OCI-M2 (cell line): ENCODE results near the gene PMPCA.

ENCODE experiments used
- DNase-seq: peaks from one replicate; lab custom pipeline; 2025; ENCODE audit not compliant: unreplicated experiment; lab: John Stamatoyannopoulos, UW

The PMPCA gene

DNA sequence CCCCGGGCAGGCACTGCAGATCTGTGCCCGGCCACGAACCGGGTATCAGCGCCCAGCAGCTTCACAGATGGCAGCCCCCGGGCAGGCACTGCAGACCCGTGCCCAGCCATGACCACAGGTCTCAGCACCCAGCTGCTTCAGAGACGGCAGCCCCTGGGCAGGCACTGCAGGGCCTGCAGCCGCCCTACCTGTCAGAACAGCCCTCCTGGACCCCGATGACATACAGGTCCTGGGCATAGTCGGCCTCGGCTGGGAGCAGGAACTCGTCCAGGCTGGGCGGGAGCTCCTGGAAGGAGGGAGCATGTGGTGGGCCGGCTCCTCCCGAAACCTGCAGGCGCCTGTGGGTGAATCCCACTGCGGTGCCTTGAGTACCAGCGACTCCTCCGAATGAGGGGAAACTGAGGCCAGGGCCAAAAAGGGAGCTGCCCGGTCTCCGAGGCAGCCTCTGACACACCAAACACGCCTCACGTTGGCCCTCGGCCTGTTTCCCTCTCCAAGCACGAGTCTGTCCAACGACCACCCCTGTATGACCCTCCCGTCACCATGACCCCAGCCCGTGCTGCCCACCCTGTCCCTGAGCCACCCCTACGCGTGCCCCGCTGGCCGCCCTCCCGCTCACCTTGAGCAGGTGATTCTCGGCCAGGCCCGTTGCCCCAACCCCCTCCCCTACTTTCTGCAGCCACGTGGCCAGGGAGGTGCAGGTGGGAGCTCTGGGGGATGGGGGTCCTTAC lies 23.6 kb downstream of the PMPCA start:
- DNase-seq: no peak

GRCh38 chr9:136434580-136435169 lies 24.2 kb downstream of the PMPCA start:
- DNase-seq: no peak

DNA sequence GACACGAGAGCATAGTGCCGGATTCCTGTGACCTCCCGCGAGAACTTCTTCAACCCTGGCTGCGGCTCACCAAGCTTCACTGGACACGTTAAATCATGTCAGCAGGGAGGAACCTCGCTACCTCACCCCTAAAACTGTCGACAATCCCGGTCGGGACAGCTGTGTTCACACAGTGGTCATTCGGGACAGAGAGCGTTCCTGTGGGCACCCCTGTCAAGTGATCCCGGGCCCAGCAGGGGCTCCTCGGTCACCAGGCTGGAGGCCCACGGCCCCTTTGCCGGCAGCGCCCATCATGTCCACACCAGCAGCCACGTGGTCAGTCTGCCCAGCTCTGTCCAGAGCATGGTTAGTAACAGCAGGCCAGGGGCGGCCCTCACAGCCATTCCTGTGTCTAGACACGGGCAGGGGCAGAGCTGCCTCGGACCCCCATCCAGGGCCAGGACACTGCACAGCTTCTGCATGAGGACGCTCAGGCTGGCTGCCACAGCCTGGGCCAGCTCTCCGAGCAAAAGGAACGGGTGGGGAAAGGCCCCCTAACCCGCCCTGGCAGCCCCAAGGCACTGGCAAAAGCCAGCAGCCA lies 25.7 kb downstream of the PMPCA start:
- no peak for DNase-seq

GRCh38 chr9:136437430-136437829 lies 27.0 kb downstream of the PMPCA start:
- no peak for DNase-seq

- DNase-seq: no peak
Measured at GRCh38 chr9:136437839-136438547, 27.5 kb downstream of the PMPCA start.

DNA sequence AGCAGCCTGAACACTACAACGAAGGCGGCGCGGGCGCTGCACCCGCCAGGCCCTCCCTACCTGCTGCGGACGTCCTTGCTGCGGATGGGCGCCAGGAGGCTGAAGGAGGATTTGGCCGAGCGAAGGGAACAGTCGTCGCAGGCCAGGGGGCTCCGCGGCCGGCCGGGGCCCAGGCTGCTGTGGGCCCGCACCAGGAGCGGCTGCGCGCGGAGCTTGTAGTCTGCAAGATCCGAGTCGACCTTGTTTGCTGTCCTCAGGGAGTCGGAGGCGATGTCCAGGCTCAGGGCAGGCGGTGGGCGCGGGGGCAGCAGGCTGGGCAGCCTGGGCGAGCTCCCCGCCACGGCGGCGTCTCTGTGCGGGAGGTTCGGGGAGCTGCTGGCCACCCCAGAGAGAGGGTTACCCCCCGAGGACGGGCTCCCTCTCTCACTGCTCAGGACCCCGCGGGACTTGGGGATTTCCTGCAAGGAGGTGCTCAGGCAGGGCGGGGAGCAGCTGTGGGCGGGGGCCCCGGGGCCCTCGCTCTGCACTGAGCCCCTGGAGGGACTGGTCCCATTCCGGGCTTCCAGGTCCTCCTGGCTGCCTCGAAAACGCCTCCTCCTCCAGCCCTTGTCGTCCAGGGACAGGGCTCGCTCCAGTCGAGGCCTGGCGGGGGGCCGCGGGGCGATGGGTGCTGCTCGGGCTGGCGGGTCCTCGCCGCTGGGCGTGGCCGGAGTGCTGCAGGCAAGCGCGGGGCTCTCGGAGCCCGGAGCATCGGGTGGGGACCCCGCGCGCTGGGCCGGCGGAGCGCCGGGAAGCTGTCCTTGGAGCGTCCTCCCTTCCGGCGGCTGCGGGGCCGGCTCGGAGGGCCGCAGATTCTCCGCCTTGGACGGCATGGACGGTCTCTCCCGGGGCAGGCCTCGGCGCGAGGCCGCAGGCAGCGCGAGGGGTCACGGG lies 28.4 kb downstream of the PMPCA start:
- no peak for DNase-seq

DNA sequence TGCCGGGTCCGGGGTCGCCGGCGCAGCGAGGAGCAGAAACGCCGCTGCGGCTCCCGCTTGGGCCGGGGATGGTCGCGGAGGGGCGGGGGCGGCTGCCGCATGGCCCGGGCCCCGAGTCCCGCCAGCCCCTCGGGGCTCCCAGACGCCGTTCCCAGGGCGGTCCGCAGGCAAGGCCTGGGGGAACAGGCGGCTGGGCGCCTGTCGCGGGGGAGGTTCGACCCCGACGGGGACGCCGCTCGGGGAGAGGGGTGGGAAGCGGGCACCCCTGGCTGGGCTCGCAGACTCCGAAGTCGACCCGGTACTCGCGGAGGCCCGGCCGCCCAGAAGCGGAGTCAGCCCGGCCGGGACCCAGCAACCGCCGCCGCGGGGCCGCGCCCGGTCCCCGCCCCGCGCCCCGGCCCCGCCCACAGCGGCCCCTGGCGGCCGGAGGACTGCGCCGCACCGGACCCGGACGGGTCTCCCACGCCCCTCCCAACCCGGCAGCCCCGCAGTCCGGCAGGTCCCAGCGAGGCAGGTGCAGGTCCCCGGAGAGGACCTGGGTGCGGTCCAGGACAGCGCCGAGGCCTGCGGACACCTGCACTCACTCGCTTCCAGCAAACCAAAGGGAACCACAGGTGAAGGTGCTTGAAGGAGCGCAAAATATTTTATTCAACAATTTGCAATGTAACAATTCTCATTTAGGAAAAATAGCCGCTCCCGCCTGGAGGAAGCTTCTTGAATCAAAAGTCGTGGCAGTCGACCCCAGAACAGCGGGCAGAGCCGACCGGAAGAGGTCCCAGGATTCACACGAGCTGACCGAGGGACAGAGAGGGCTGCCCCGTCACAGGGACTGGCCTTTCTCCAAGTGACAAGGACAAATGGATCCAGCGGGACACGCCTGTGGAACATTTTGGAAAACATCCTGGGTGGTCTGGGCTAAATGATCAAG lies 29.3 kb downstream of the PMPCA start, which contains the start of gene INPP5E:
Gene INPP5E (minus strand): TSS at position 365 of the 928 bp plus-strand sequence. CDS start 426 bp downstream, outside the sequence.
- DNase-seq: no peak

DNA sequence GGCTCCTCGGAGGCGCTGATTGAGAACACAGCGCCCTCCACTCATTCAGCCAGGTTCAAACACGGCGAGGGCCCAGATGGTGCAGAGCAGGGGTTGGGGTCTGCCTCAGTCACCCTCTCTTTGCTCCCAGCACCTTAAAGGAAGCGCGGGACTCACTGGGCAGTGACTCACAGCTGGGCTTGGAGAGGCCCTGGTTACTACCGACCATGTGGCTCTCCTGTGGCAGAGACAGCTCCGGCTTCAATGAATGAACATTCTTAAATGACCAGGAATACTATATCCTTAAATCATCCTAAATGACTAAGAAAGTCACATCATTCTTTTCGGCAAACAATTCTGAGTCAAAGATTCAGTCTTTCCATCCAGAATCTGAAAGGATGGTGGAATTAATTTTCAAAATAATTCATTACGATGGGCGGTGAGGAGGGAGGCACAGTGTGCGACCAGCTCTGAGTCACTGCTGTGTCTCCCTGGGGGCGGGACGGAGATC lies 30.8 kb downstream of the PMPCA start:
- DNase-seq: no peak

DNA sequence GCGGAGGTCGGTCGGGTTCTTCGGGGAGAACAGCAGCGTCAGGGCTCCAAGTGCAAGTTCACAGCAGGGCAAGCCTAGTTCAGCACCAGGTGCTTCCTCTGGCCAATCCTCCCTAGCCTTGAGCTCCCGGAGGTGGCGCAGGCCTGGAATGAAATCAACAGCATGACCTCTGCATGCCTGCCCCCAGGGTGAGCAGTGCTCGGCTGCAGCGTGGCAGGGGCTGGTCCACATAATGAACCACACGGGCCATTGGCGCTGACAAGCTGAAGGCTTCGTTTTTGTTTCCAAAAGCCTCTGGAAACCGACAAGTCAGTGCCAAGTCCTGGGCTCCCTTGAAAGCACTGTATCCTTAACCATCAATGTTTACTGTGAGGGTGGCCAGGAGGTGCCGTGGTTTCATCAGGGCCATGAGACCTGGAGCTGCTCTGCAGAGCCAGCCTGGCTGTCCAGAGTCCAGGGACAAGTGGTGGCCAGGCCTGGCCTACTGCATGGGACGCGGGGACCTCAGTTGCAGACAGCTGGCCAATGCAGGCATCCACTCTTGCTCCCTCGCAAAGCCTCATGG lies 31.3 kb downstream of the PMPCA start:
- no peak for DNase-seq

DNA sequence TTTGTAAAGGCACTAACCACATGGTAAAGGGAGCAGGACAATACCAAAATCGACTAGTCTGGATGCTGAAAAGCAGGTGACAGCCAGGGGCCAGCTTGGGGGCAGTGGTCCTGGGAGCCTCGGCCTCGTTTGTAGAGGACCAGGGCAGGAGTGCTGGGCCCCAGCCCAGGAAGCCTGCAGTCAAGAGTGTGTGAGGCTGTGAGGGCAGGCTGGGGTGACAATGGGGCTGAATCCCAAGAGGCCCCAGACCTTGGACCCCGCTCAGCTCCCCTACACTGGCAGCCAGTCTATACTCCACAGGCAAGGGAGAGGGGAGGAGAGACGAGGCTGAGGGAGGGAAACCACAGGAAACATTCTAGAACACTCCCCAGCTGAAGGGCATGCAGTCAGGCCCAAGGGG lies 31.8 kb downstream of the PMPCA start:
- no peak for DNase-seq

- DNase-seq: no peak
Measured at GRCh38 chr9:136443087-136443486, 32.6 kb downstream of the PMPCA start.

DNA sequence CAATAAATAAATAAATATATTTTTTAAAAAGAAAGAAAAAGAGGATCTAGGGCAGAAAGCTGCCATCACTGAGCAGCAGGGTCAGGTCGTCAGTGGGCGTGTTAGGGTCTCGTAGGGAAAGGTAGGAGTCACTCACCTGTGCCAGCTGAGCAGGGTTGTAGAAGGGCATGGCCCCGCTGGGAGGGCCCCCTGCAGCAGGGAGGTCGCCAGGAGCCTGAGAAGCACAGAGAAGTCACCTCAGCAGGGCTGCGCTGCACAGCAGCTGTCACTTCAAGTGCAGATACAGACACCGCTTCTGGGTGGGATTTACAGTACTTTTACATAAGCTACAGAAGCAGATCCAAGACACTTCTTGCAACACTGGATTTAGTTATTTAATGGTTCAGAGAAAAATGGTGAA lies 33.2 kb downstream of the PMPCA start:
- no peak for DNase-seq

- no peak for DNase-seq
Measured at GRCh38 chr9:136444102-136444501, 33.6 kb downstream of the PMPCA start.

DNA sequence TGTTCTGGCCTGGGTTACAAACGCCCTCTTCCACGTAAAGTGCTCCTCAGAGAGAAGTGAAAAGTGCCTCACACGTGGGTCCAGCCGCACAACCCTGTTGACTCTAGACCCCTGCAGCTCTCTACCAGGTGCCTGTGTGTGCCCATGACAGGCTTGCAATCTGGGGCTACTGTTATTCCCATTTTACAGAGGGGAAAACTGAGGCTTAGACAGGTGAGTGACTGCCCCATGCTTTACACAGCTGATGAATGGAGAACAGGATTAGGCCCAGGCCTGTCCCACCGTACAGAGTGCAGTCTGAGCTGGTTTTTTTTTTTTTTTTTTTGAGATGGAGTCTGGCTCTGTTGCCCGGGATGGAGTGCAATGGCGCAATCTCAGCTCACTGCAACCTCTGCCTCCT lies 35.3 kb downstream of the PMPCA start:
- DNase-seq: no peak

DNA sequence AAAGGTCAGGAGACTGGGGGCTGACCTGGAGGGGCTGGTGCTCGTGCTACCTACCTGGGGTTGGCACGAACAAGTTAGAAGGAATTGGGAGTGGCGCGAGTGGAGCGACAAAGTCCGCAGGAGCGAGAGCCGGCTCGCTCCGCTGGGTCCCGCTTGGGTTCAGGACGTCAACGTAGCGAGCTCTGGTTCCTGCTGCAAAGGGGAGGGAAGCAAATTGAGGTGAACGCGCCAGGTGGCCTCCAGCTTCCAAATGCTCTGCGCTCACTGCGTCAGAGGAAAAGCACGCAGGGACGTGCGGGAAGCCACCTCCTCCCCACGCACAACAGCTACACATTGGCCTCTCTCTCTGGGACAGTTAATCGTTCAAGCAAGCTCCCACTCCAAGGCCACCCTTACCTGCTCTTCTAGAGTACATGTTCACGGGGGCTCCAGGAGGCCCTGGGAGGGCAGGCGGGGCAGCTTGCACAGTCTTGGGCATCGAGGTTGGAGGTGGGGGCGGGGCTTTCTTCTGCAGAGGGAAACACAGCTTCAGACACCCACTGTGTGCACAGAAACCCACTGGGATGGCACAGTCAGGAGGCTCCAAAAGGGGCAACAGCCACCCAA lies 36.8 kb downstream of the PMPCA start:
- DNase-seq: no peak

DNA sequence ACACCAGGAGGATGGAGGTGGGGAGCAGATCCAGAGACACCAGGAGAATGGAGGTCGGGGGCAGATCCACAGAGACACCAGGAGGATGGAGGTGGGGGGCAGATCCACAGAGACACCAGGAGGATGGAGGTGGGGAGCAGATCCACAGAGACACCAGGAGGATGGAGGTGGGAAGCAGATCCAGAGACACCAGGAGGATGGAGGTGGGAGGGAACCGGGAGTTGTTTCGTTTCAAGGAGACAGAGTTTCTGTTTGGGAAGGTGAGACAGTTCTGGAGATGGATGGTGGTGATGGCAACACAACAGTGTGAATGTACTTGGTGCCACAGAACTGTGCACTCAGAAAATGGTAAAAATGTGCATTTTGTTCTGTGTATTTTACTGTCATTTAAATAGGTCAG lies 38.2 kb downstream of the PMPCA start:
- DNase-seq: no peak

- DNase-seq: no peak
Measured at GRCh38 chr9:136451221-136451877, 40.9 kb downstream of the PMPCA start.

- DNase-seq: no peak
Measured at GRCh38 chr9:136453326-136453725, 42.9 kb downstream of the PMPCA start.
